HCT116 (cell line): ENCODE results near the gene TTC27. TPM values are rescaled to one million over a fixed set of nuclear protein-coding genes. Genes with fewer than 3 reads are reported as not detected.

Source experiments
- ATAC-seq: fragments of 200-7000 bp; cut with Tn5 transposase; 2 replicates; pipeline ENCODE4 v1.9.1; 2020; ENCODE audit warnings: mild to moderate bottlenecking, moderate library complexity
- BruUV-seq: library from RNA; stranded (reverse); fragments of 400-500 nt; replicated peaks from 2 replicates; lab custom pipeline; 2021; lab: Mats Ljungman, UMichigan
- CTCF ChIA-PET: fragments of 300-600 bp; sonication (Branson Sonifier 250); formaldehyde crosslinking; loops from one replicate; lab custom pipeline; 2021; ENCODE audit warnings: antibody characterized with exemption; lab: Charles Lee
- POLR2A ChIA-PET: fragments of 300-600, 350-600 bp; sonication (Branson Sonifier 250); formaldehyde crosslinking; loops from one replicate; lab custom pipeline; 2021; ENCODE audit warnings: antibody characterized with exemption; lab: Charles Lee
- RAD21 ChIA-PET, 2 experiments: fragments of 300-600 bp; sonication (Branson Sonifier 250); formaldehyde crosslinking; loops; one replicate each; lab custom pipeline; 2023; ENCODE audit warnings: low total read pairs in 2 of 2; ENCODE audit not compliant: uncharacterized antibody in 2 of 2, unreplicated experiment in 2 of 2, low non-redundant PET in 1 of 2; lab: Charles Lee
- DNase-seq: peaks from one replicate; pipeline ENCODE4 v3.0.0-alpha.2; 2010; ENCODE audit warnings: low read depth, low spot score
- H2AFZ ChIP-seq: fragments of 200-600 bp; shearing (Covaris generic), sonication (generic); 2 replicates; pipeline ENCODE4 v1.6.1; 2017; ENCODE audit warnings: low read depth, mixed run types, mixed read lengths, antibody characterized with exemption, low read length; ENCODE audit not compliant: poor library complexity, severe bottlenecking
- H3K27ac ChIP-seq: 2 replicates; pipeline ENCODE4 v1.5.1; 2012; ENCODE audit warnings: low read depth, low read length
- H3K27me3 ChIP-seq: fragments of 200-600 bp; sonication (generic); 2 replicates; pipeline ENCODE4 v1.6.1; 2016; ENCODE audit warnings: mixed run types, low read length, mixed read lengths; ENCODE audit not compliant: insufficient read depth
- H3K36me3 ChIP-seq, 2 experiments: fragments of 200-500 bp in 1 of 2; fragments of 200-600 bp in 1 of 2; sonication (Bioruptor generic) in 1 of 2; sonication (generic) in 1 of 2; 2 replicates each; pipeline versions ENCODE4 v1.5.1 to v1.6.1; 2014 to 2016; ENCODE audit warnings: low read length in 2 of 2, inconsistent platforms in 1 of 2, mixed read lengths in 1 of 2, mixed run types in 1 of 2; ENCODE audit not compliant: insufficient read depth in 2 of 2, control insufficient read depth in 1 of 2
- H3K4me1 ChIP-seq, 2 experiments: fragments of 200-600 bp in 1 of 2; sonication (generic) in 1 of 2; 2 replicates each; pipeline versions ENCODE4 v1.5.1 to v1.6.1; 2012 to 2017; ENCODE audit warnings: low read length in 2 of 2, inconsistent platforms in 1 of 2, mild to moderate bottlenecking in 1 of 2, mixed read lengths in 1 of 2, mixed run types in 1 of 2, moderate library complexity in 1 of 2; ENCODE audit not compliant: insufficient read depth in 2 of 2, control insufficient read depth in 1 of 2
- H3K4me2 ChIP-seq: fragments of 200-600 bp; sonication (generic); 2 replicates; pipeline ENCODE4 v1.6.1; 2017; ENCODE audit warnings: mixed run types, low read length, mixed read lengths
- H3K4me3 ChIP-seq, 2 experiments: fragments of 200-600 bp in 1 of 2; sonication (generic) in 1 of 2; replicated peaks in 1 of 2; 2 replicates each; pipeline ENCODE4 v1.5.1; 2011 to 2016; ENCODE audit warnings: low read length in 2 of 2, control low read depth in 1 of 2, low read depth in 1 of 2, mild to moderate bottlenecking in 1 of 2, mixed read lengths in 1 of 2, mixed run types in 1 of 2
- H3K79me2 ChIP-seq: fragments of 200-600 bp; sonication (generic); 2 replicates; pipeline ENCODE4 v1.6.1; 2017; ENCODE audit warnings: mild to moderate bottlenecking, mixed run types, low read length, moderate library complexity, mixed read lengths; ENCODE audit not compliant: insufficient read depth
- H3K9ac ChIP-seq: fragments of 200-600 bp; sonication (generic); 2 replicates; pipeline ENCODE4 v1.6.1; 2016; ENCODE audit warnings: low read length, mixed read lengths
- H3K9me2 ChIP-seq: fragments of 200-600 bp; sonication (generic), shearing (Covaris generic); 2 replicates; pipeline ENCODE4 v1.6.1; 2017; ENCODE audit warnings: mixed run types, mild to moderate bottlenecking, moderate library complexity; ENCODE audit not compliant: insufficient read depth
- H3K9me3 ChIP-seq, 2 experiments: fragments of 200-500 bp in 1 of 2; fragments of 200-600 bp in 1 of 2; sonication (Bioruptor generic) in 1 of 2; sonication (generic) in 1 of 2; 2 replicates each; pipeline ENCODE4 v1.6.1; 2014 to 2017; ENCODE audit warnings: low read length in 2 of 2, mixed read lengths in 2 of 2, inconsistent platforms in 1 of 2, low read depth in 1 of 2, mild to moderate bottlenecking in 1 of 2, mixed run types in 1 of 2, moderate library complexity in 1 of 2; ENCODE audit not compliant: control insufficient read depth in 1 of 2, insufficient read depth in 1 of 2
- H4K20me1 ChIP-seq: fragments of 200-600 bp; sonication (generic), shearing (Covaris generic); 2 replicates; pipeline ENCODE4 v1.6.1; 2017; ENCODE audit warnings: mixed run types, mild to moderate bottlenecking, moderate library complexity; ENCODE audit not compliant: insufficient read depth
- ATF3 ChIP-seq: IDR thresholded peaks from 2 replicates; pipeline ENCODE4 v1.6.1; 2012
- CBX3 ChIP-seq: IDR thresholded peaks from 2 replicates; pipeline ENCODE4 v1.6.1; 2012; ENCODE audit warnings: low read depth
- CTCF ChIP-seq, 3 experiments: fragments of 200-600 bp in 1 of 3; sonication (generic) in 1 of 3; IDR thresholded peaks in 2 of 3; conservative IDR thresholded peaks in 1 of 3; 2 replicates each; pipeline ENCODE4 v1.5.1; 2012 to 2017; ENCODE audit warnings: low read depth in 2 of 3, low read length in 2 of 3, antibody characterized with exemption in 1 of 3, borderline replicate concordance in 1 of 3, control low read depth in 1 of 3, mild to moderate bottlenecking in 1 of 3, mixed read lengths in 1 of 3, mixed run types in 1 of 3, moderate library complexity in 1 of 3; ENCODE audit not compliant: insufficient read depth in 1 of 3
- EGR1 ChIP-seq: IDR thresholded peaks from 2 replicates; pipeline ENCODE4 v1.6.1; 2012; ENCODE audit warnings: low read depth
- ELF1 ChIP-seq: IDR thresholded peaks from 2 replicates; pipeline ENCODE4 v1.6.1; 2012; ENCODE audit warnings: low read depth, borderline replicate concordance
- EZH2 ChIP-seq: fragments of 200-600 bp; sonication (generic); IDR thresholded peaks from 2 replicates; pipeline ENCODE4 v1.6.1; 2017; ENCODE audit warnings: antibody characterized with exemption, mixed run types
- EZH2phosphoT487 ChIP-seq: fragments of 200-600 bp; IDR thresholded peaks from 2 replicates; pipeline ENCODE4 v1.6.1; 2018; ENCODE audit warnings: antibody characterized with exemption, borderline replicate concordance
- FOSL1 ChIP-seq: IDR thresholded peaks from 2 replicates; pipeline ENCODE4 v1.6.1; 2012; ENCODE audit warnings: low read depth
- JUND ChIP-seq: IDR thresholded peaks from 2 replicates; pipeline ENCODE4 v1.6.1; 2012
- MAX ChIP-seq: IDR thresholded peaks from 2 replicates; pipeline ENCODE4 v1.6.1; 2012
- POLR2A ChIP-seq: IDR thresholded peaks from 2 replicates; pipeline ENCODE4 v1.7.0; 2011; ENCODE audit warnings: borderline replicate concordance; ENCODE audit not compliant: insufficient read depth, insufficient read length; ENCODE audit errors: extremely low read depth
- POLR2AphosphoS5 ChIP-seq: IDR thresholded peaks from 2 replicates; pipeline ENCODE4 v1.6.1; 2011; ENCODE audit warnings: mild to moderate bottlenecking, low read depth, low read length, moderate library complexity
- RAD21 ChIP-seq: IDR thresholded peaks from 2 replicates; pipeline ENCODE4 v1.6.1; 2012; ENCODE audit warnings: low read depth, mild to moderate bottlenecking
- REST ChIP-seq: IDR thresholded peaks from 2 replicates; pipeline ENCODE4 v1.6.1; 2012; ENCODE audit warnings: low read depth
- SIN3A ChIP-seq: IDR thresholded peaks from 2 replicates; pipeline ENCODE4 v1.6.1; 2012; ENCODE audit warnings: low read depth
- SP1 ChIP-seq: IDR thresholded peaks from 2 replicates; pipeline ENCODE4 v1.6.1; 2012; ENCODE audit warnings: low read depth
- TCF7L2 ChIP-seq: IDR thresholded peaks from 2 replicates; pipeline ENCODE4 v1.7.0; 2011; ENCODE audit warnings: borderline replicate concordance, inconsistent platforms; ENCODE audit not compliant: insufficient read depth, insufficient read length; ENCODE audit errors: extremely low read depth
- ZFX ChIP-seq: fragments of 450-650 bp; IDR thresholded peaks from 2 replicates; pipeline ENCODE4 v1.6.1; 2017
- ZNF274 ChIP-seq: fragments of 200-500 bp; sonication (Bioruptor generic); IDR thresholded peaks from 2 replicates; pipeline ENCODE4 v1.6.1; 2014; ENCODE audit warnings: mild to moderate bottlenecking, low read depth, low read length, inconsistent platforms
- intact Hi-C: fragments of 100-400 bp; cut with micrococcal nuclease; formaldehyde crosslinking; loops from 2 replicates; pipeline ENCODE4 v1.10.0; 2022
- total RNA-seq: library from RNA; stranded (reverse); gene quantifications from one replicate; pipeline ENCODE4 v1.2.1, GENCODE V29; 2021; ENCODE audit not compliant: unreplicated experiment

Gene TTC27
- total RNA-seq, 1 experiment from 2014 or later = 24.4 TPM

GRCh38 chr2:32805104-32806095, 177.6 kb downstream of the TTC27 start:
- Histone ChIP-seq H3K9ac (no peak overlapping the region), H3K9me2 (no peaks in the 10 kb centered on the region), H3K9me3 (no peaks in the 10 kb centered on the region), H3K79me2 (no peaks in the 10 kb centered on the region), H3K4me2 (peak overlapping the region; percentile 20; the same call in 1 of the 2 replicates), H3K4me1 (peaks cover 3 to 8% of the 10 kb centered on the region in 2 experiments; a peak in 3 of 4 replicates), H4K20me1 (no peaks in the 10 kb centered on the region), H3K27me3 (no peaks in the 10 kb centered on the region), H3K27ac (no peak overlapping the region), H3K4me3 (no peak overlapping the region), H2AFZ (no peak overlapping the region), H3K36me3 (no peaks in the 10 kb centered on the region)
- RAD21 ChIA-PET = no interaction called here
- ATAC-seq (peak; percentile 74), DNase-seq (peak; percentile 8)
- POLR2A ChIA-PET = no interaction called here
- no peak for TF ChIP-seq EZH2
- TF ChIP-seq ELF1 = no peak
- TF ChIP-seq ZFX = no peak
- TF ChIP-seq ZNF274 = no peak
- no peak for TF ChIP-seq REST
- no peak for TF ChIP-seq EGR1
- TF ChIP-seq EZH2phosphoT487 = no peak
- no peak for TF ChIP-seq CTCF (IDR thresholded peaks at IDR 0.05 in 2 of 3, conservative IDR thresholded peaks at IDR 0.05 in 1 of 3; ENCODE audit: borderline replicate concordance in 1 of 3, insufficient read depth in 1 of 3, low read depth in 2 of 3, low read length in 2 of 3)
- no peak for TF ChIP-seq FOSL1
- no peak for TF ChIP-seq ATF3
- no peak for TF ChIP-seq POLR2A
- no peak for TF ChIP-seq SP1
- TF ChIP-seq JUND = no peak
- TF ChIP-seq RAD21 = no peak
- TF ChIP-seq TCF7L2 = no peak
- TF ChIP-seq MAX = no peak
- TF ChIP-seq CBX3 = no peak
- TF ChIP-seq POLR2AphosphoS5 = no peak
- TF ChIP-seq SIN3A = no peak
- BruUV-seq = no TSS peak
- CTCF ChIA-PET = no interaction called here
- intact Hi-C loops = no loop called here
